HUDEP-2 (cell line): ENCODE measurements around the gene KYNU.
"Not testable (repeated sequence)": the region's sequence is repeated elsewhere in the genome, so short reads cannot be mapped to it uniquely, and the experiment has no call there.

Experiments
- DNase-seq, 76 experiments: peaks; one replicate each; lab custom pipeline; 2025; ENCODE audit not compliant: unreplicated experiment in 76 of 76; lab: John Stamatoyannopoulos, UW

Gene KYNU

DNA sequence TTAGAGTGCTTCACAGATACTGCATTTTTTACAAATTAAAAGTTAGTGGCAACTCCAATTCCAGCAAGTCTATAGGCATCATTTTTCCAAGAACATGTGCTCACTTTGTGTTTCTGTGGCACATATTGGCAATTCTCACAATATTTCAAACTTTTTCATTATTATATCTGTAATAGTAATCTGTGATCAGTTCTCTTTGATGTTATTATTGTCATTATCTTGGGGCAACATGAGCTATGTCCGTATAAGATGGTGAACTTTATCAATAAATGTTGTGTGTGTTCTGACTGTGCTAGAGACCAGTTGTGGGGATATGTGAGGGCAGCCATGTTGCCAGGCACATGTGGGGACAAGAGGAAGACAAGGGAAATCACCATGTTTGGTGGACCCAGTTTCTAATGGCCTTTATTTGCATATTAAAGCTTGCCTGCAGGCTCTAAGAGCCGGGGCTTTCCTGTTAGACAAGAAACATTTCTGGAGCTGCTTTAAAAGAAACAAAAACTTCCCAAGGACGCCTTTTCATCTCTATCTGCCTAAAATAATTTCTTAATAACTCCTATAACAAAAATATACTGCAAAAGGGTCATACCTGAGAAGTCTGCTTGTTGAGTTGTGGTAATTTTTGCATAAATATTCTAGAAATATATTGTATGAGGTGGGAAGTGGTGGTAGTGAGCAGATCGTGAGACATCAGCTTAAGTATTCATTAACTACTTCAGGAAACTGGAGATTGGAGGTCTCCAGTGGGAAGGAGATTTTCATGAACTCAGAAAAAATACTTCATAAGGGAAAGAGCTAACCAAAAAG is 37.2 kb downstream of the KYNU start:
- DNase-seq: no peak

GRCh38 chr2:142915502-142915901 is 38.0 kb downstream of the KYNU start:
- no peak for DNase-seq

- DNase-seq: no peak
Observed at GRCh38 chr2:142918624-142919023, 41.2 kb downstream of the KYNU start.

- DNase-seq: no peak
Observed at GRCh38 chr2:142920571-142920970, 43.1 kb downstream of the KYNU start.

- no peak for DNase-seq
Observed at GRCh38 chr2:142926445-142926844, 49.0 kb downstream of the KYNU start.

DNA sequence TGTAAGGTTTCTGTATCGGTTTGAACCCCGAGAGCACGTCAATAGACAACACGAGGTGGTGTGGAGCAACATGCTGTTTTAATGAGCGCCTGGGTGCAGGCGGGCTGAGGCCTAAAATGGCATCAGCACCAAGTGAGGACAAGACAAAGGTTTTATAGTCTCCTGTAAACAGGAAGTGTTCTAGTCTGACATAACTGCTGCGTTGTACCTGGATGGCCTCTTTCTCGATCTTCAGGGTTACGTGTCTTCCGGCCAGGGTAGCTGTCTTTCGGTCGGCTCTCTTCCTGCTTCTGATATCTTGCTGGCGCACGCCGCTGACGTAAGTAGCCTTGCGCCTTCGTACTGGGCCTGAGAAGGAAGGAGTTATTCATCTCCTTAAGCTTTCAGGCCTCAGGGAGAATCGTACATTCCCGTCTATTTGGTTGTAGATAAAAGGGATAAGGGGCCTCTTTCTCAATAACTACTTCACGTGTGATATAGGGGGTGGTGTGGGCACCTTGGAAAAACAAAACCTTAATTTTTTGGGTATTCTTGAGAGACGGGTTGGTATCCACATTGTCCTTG is 53.5 kb downstream of the KYNU start:
- DNase-seq: no peak

GRCh38 chr2:142933916-142934315 is 56.5 kb downstream of the KYNU start:
- DNase-seq: no peak

DNA sequence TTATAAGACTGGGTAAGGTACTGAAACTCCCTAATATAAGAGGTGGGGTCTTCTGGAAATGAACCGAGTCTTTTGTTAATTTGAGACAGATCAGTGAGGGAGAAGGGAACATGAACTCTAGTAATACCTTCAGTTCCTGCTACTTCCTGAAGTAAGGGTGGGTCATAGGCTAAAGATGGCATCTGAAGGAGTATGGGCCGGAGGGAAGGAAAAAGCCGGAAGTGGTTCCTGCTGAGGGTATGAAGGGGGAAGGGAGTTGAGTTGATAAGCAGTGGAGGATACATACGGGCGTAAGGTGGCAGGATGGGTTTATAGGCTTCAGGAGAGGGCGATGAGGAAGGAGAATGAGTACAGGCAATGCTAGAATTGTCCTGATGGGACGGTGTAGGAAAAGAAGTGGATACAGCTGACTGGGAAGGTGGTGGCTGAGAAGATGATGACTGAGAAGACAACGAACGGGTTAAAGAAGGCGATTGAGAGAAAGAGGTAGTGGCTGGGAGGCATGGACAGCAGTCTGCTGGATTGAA is 58.2 kb downstream of the KYNU start:
- DNase-seq: no peak

DNA sequence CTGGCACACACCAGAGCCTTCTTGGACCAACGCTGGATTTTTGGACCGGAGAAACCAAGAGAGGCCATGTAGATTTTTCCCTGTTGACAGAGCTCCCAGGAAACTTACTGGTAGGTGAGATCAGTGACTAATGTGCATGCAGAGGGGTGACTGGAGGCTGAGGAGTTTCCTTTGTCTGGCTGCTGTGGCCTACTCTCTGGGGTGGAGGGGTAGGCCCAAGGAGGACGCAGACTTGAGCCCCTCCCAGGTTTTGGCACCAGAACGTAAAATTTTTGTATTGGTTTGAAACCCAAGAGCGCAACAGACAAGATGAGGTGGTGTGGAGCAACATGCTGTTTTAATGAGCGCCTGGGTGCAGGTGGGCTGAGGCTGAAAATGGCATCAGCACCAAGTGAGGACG is 59.2 kb downstream of the KYNU start:
- no peak for DNase-seq

GRCh38 chr2:142937347-142937746 is 59.9 kb downstream of the KYNU start:
- no peak for DNase-seq

- no peak for DNase-seq
Observed at GRCh38 chr2:142938240-142938639, 60.8 kb downstream of the KYNU start.

- DNase-seq: no peak
Observed at GRCh38 chr2:142940606-142941223, 63.3 kb downstream of the KYNU start.

GRCh38 chr2:142942690-142943089 is 65.2 kb downstream of the KYNU start:
- DNase-seq: no peak

DNA sequence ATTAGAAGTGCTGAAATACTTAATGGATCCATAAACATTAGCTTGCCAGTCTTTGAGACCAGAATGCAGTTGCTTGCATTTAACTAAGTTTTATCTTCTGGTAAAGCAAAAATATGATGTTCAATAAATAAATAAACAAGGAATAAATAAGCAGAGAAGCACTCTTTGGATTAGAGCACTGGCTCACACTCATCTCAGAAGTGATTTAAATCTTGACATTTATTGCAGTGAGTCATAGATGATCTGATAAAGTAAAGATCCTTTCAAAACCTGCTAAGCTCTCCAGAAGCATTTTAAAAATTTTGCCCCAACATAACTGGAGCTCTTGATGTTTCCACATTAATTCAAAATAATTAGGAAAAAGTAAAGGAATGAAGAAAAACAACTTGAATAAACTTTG is 66.8 kb downstream of the KYNU start:
- DNase-seq: no peak

GRCh38 chr2:142944721-142945120 is 67.3 kb downstream of the KYNU start:
- no peak for DNase-seq

GRCh38 chr2:142946941-142947340 is 69.5 kb downstream of the KYNU start:
- no peak for DNase-seq

- not testable (repeated sequence) for DNase-seq
Observed at GRCh38 chr2:142948723-142949122, 71.3 kb downstream of the KYNU start.

GRCh38 chr2:142950323-142950722 is 72.9 kb downstream of the KYNU start:
- DNase-seq: not testable (repeated sequence)

DNA sequence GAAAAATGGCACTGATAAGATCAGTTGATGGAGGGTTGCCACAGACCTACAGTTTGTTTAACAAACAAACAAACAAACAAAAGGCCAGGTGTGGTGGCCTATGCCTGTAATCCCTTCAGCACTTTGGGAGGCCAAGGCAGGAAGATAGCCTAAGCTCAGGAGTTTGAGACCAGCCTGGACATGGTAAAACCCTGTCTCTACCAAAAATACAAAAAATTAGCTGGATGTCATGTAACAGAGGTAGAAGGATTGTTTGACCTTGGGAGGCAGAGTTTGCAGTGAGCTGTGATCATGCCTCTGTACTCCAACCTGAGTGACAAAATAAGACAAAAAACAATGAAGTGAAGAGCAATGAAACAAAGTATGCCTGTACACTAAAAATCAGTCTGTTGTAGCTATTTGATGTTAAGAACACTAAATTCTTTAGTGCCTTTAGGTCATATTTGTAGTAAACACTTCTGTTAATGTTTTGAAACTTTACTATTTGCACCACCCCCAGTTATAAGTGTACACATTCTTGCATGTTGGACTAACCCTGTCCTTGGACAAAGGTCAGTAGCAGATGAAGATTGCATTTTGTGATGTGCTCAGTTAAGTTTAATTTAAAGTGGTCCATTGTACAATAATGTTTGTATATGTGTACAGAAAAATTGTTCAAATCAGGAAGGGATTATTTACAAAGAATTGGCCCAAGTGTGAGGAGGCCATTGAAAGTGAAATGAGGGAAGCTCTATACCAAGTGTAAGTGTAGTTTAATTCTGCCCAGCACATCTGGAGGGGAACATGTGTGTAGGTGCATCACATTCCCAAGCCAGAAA is 73.9 kb downstream of the KYNU start:
- no peak for DNase-seq

- no peak for DNase-seq
Observed at GRCh38 chr2:142952018-142952417, 74.6 kb downstream of the KYNU start.
